CD4-positive, alpha-beta T cell treated with Interleukin-6 at 100 ng/mL for 8 hours (primary cell): ENCODE results near the gene PTPN14.

Experiments used
- DNase-seq: peaks from one replicate; pipeline ENCODE4 v3.0.0-alpha.2; 2020; ENCODE audit warnings: mixed read lengths, low spot score

The PTPN14 gene

DNA sequence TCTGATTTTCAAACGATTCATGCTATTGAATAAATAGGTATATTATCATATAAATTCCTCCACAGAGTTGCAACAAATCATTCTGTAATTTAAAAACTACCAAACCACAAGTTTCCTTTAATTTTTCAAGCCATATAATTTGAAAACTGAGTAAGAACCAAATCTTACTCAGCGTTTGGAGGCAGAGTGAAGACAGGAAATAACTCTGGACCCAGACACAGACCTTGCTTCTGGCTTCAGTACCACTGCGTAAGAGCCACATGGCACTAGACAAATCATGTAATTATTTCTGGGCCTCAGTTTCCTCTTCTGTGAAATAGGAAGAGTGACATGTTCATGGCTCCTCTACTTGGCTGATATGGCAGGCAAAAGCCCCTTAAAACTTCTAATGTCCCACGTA lies 188.0 kb downstream of the PTPN14 start:
- no peak for DNase-seq

DNA sequence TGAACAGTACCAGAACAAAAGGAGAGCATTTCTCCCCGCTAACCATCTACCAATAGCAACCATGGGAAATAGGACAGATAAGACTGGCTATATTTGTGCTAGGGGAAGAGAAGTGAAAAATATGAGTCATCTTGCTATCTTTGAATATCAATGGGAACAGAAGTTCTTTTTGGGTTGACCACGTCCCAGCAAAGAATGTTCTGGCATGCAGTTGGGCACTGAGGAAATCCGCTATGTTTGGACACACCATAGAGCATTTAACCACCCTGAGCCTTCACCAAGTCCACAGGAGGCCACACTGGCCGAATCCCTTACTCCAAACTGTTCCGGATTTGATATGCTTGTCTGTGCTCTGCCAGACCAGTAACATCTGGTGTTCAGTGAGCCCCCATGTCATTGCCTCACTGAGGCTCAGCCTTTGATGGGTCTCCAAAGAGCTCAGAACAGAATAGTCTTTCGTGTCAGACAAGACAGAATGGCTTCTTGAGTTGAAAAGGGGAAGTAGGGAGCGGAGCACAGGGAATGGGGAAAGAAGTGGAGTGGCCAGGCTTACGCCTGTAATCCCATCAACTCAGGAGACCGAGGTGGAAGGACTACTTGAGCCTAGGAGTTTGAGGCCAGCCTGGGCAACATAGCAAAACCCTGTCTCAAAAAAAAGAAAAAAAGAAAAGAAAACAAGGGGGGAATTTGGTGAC lies 189.1 kb downstream of the PTPN14 start:
- no peak for DNase-seq

DNA sequence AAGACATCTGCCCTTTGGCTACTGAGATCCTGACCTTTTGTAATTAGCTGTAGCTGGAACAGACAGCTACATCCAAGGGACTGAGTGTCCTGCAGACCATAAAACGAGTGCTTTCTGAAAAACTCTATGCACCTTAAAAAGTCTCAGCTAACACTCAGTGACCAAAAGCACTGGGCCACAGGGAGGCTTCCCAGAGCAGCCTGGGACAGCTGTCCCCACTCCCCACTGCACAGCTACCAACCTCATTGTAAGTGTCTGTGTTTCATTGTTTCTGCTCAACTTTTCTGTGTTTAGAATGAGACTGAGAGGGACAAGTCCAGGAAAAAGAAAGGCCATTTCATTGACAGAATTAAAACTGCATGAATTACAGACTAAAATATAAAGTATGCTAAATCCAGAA lies 189.8 kb downstream of the PTPN14 start:
- no peak for DNase-seq

DNA sequence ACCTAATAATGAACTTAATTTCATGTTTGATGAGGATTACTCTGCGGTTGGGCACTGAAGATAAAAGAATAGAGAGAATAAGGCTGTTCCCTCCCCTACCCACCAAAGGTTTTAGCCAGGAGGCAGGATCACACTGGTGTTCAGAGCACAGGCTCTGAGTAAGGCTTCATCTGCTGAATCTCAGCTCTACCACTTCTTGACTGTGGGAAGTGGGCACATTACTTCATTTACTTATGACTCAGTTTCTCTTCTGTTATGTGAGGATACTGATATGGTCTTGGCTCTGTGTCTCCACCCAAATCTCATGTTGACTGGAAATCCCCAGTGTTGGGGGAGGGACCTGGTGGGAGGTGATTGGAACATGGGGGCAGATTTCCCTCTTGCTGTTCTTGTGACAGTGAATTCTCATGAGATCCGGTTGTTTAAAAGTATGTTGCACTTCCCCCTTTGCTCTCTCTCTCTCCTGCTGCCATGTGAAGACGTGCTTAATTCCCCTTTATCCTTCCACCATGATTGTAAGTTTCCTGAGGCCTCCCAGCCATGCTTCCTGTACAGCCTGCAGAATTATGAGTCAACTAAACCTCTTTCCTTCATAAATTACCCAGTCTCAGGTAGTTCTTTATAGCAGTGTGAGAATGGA lies 190.8 kb downstream of the PTPN14 start:
- no peak for DNase-seq

DNA sequence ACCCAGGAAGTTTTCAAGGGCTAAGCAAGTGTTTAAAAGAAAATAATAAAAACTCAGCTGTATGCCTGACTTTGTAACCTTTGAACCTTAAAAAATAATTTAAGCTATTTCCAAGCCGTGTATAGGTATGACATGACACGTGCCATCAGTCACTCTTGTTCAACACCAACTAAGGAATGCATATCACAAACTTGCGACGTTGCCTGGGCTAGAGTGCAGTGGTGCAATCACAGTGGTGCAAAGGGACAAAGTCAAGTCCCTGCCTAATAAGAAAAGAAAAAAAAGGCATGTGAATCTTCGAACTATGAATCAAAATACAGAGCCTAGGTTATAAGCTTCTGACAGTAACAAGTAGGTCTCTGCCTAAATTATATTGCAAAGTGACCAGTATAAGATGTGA lies 191.3 kb downstream of the PTPN14 start:
- no peak for DNase-seq

DNA sequence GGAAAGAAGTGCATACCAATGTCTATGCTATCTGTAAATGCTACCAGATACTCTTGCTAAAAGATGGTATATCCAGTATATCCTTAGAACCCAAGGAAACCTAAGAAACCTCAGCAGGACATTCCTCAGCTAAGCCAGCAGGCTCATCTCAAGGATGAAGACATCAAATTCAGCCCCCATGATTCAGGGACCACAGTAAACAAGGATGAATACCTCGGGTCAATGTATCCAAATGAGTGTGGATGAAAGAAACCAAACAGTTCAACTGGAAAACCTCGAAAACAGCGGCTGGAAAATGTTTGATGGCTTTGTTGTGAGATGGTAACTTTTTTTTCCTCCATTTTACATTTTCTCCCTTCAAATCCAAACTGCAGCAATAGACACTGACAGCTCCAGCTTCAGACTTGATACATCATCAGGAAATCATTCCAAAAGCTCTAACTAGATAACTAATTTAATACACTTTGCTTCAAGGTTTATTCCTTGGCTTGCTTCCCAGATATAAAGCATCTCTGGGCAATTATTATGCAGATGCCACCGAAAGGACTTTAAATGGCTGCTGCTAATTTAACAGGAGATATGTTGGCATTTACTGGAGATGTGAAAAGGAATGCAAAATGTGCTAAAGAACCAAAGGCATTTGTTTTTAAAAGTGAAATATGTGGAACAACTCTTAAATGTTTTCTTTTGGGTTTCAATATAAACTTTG lies 196.8 kb downstream of the PTPN14 start:
- no peak for DNase-seq

DNA sequence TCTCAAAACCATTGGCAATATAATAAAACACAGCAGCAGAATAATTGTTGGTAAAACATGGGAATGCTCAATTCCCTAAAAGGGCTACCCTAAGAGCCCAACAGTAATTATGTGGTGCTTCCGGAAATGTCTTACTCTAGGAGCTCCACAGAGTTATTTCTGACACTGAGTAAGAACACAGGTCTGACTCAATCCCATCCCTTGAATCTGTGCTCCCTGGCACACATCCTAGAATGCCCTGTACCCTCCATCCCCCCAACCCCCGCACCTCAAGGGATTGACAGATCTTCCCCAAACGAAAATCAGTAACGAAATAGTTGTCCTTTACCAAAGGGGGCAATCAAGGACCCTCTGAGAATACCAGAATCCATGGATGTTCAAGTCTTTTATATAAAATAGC lies 198.6 kb downstream of the PTPN14 start:
- no peak for DNase-seq

DNA sequence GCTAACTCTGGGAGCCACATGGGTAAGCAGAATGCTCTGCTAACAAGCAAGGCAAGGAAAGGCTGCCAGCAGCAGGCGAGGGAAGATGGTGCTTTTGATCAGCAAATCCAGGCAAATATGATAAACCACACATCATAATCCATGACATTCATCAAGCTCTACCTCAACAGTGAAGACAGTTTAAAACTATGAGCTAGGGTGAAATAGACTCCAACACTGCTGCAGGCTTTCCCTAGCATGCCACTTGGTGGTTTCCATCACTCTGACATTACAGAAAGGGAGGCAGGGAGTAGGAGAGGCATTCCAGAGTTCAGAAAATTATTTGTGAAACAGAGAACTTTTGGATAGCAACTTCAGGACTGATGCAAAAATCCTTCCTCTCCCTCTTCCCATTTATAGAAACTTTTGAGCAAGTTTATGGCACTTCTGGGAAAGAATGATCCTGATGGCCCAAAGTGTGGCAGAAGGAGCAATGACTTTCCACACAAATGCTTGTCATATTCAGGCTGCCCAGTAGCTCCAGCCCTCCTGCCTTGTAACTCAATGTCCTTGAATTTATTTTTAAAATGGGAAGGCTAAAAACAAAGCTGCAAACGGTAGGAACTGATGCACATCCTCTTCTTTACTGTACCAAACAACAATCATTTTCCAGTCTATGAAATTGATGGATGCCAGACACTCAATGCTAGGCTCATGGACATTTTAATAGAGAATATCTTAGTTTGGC lies 199.7 kb downstream of the PTPN14 start:
- DNase-seq = no peak

DNA sequence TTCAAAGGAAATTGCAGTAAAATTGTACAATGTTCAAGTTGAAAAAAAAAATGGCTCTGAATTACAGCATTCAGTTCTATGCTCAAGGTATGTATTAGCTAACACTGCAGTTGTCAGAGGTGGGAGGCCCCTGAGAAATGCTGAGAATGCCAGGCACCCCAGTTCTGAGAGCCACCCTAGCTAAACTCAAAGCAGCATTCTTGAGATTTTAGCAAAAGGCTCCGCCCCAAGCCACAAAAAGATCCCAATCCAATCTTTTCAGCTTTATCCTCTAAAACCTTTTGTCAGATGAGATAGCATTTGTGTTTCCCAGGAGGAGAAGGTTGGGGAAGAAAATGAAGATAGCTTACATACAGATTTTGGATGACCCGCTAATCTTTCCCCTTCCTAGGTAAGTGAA lies 201.6 kb downstream of the PTPN14 start:
- DNase-seq = no peak

DNA sequence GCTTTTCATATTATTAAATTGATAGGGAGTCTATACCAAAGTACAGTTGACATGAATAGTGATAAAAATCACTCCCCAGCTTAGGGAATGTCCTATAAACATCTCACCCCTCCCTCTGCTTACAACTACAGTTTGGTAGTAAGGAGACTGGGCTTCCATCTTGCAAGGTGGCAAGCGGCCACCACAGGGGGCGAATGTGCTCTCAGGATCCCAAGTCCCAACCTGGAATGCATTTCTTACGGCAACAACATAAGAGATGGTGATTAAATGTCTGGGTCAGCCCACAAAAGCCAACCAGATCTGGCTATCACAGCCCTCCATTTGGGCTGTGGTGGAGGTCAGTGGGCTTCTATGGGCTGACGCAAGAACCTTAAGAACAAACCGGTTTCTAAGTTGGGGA lies 202.4 kb downstream of the PTPN14 start:
- no peak for DNase-seq

DNA sequence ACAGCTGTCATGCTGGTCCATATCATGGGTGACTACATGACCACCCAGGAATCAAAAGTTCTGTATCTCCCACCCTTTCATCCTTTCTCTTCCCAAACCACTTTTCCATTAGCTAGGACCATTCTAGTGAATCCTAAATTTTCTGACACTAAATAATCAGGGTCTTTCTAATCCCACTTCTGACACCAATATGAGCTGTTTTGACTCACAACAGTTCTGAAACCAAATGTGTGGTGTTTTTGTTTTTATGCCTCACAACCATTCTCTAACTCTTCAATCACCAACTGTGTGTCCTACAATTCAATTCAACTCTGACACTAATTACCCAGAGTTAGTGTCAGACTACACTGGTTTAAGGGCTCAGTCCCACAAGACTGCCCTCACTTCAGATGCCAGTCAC lies 206.5 kb downstream of the PTPN14 start:
- no peak for DNase-seq

DNA sequence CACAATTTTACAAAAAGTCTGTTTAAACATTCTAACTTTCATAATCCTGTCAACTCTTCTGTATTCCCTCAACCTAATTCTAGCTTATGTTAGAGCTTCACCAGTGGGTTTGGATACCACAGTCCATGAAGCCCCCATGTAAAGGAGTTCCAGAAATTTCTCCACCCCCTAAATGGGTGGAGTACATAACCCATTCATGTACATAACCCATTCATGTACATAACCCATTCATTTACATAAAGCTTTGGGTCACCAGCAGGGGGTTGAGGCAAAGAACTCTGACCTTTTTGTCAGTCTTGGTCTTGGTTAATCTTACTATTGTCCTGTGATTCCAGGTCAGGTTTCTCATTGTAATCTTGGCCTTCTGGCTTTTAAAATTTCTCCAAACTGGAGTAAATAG lies 208.9 kb downstream of the PTPN14 start:
- no peak for DNase-seq

DNA sequence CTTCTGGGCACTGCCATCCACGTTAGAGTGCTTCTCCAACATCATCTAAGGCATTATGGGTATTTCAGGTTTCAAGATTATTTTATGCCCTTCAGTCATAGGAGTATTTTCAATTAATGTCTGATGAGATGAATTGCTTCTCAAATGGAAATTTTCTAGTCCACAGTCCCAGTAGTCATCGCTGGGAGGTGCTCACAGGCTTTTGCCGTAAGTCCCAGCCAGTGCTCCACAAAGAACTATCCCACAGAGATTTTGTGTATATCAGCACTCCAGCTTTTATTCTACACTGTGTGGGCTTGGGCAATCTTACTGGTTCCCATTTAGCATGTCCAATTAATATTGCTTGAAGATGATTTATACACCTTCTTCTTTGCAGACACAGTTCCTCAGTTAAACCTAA lies 209.5 kb downstream of the PTPN14 start:
- DNase-seq = no peak

DNA sequence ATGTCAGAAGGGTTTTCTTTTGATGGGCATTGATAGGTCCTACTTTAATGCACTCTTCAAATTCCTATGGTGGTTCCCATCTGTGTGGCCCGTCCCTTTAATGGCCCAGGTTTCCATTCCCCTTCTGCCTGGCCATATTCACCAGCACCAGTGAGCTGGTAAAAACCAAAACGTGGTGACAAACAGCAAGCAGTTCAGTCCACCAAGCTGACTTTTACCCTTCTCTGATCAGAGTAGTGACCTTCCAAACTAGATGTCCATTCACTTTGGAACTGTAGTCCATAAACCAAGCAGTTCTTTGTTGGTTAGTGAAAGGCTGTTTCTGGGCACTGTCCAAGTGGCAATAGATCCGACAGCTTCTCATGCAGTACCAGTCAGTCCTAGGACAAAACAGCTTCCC lies 209.9 kb downstream of the PTPN14 start:
- DNase-seq = no peak

DNA sequence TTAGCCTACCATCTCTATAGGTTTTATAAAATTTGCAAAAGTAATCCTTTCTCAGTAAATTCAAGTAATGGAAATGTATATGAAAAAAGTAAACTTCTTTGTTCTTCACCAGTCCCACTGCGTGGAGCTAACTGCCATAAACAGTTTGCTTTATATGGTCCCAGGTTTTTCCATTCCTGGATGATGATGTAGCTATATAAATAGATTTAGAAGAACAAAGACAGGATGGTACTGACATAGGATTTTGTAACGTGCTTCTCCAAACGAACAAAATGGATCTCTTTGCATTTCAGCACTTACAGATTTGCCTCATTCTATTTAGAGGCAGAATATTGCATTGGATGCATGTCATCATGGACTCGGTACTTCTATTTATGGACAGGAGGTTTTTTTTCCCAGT lies 213.2 kb downstream of the PTPN14 start:
- DNase-seq = no peak

DNA sequence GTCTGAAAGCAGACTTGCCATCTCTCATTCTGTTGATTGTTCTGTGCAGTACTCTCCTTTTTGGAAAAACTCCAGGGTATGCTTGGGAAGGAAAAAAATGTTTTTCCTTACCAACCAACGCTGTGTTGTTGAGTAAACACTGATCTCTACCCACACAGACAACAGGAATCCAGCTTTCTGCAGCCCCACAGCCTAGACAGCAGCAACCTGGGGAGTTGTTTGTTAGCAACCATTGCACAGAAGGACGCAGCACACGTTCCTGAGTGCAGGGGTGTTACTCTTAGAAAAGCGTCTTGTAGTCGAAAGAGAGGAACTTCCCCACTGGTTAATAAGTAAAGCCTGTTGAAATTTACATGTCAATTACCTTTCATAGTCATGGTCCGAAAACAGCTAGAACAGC lies 213.9 kb downstream of the PTPN14 start:
- DNase-seq = no peak

DNA sequence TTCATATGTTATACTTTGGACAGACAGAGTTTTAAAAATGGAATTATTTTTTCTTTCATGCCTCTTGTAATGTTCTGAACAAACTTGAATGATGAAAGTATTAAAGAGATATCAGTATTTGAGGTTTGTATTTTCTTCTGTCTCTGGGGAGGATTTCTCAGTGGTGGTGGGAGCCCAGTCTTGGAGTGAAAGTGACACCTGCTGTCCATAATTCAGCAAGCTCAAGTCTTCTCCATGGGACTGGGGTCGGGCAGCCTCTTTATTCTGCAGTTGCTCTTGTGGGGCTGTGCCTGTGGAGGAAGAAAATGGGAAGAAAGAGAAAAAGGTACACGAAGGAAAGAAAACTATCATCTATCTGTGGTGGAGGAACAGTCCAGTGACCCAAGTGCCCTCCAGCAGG lies 214.4 kb downstream of the PTPN14 start:
- DNase-seq = no peak

DNA sequence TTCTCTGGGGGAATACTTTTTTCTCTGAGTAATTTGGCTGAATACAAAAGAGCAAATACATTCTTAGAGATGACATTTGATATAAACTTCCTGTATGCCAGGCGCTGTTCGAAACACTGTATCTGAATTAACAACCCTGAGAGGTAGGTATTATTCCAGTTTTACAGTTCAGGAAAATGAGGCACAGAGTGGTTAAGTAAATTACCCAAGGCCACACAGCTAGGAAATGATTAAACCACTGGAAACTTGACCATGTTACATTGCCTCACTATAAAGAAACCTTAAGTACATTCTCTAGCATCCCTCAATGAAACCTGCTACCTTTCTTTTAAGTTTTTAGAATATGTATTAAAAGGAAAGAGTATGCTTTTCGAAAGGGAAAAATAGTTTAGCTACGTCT lies 215.8 kb downstream of the PTPN14 start:
- DNase-seq = no peak

DNA sequence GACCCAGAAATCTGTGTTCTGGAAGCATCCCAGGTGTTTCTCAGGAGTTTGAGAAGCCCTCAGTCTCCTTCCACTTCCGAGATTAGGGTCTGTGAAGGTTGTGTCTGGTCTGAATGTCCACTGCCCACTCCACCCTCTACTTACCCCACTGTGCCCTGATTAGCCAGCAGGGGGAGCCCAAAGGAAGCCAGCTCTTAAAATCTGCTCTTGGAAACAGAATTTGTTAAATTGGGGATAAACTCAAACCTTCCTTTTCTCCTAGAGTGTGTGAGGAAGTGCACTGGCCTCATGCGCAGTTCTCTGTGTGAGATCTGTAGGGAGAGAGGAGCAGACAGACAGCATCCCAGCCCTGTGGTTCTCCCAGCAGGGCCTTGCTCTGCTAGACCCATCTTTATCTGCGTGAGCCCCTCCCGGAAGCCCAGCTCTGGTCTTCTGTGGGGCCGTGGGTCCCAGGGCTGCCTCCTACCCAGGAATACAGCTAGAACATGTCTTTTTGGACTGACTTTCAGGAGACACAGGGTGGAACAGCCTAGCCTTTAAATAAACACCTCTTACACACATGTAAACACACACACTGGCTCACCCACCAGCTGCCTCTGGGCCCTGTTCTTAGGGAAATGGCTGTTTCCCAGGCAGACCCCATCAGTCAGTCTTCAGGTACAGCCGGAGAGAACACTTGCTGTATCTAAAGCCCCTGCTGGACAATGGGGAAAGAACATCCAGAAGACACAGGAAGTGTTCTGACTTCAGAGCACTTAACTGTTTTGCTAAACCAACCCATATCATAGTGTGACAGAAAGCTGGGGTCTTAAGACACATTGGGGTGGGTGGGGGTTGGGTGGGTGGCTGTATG lies 218.2 kb downstream of the PTPN14 start:
- peak; percentile 3 for DNase-seq

DNA sequence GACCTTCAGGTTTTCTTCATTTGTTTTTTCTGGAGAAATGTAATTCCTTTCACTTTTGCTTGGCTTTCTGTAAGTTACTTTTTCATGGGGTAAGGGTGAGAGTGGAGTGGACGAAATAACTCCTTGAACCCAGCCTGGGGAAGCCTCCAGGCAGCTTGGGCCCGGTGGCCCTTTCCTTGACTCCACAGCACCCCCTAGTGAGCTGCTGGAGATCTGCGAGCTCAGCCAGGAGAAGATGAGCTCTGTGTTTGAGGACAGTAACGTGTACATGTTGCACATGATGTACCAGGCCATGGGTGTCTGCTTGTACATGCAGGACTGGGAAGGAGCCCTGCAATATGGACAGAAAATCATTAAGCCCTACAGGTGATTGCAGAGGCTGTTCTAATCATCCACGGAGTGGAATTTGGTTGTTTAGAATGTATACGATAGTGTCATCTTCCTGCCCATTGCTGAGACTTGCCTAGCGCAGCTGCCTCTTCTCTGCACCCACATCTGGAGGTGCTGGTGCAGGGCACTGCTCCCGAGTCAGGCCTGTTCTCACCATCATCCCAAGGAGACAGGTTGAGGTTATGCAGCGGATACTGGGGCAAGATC lies 219.5 kb downstream of the PTPN14 start:
- peak; percentile 37 for DNase-seq

DNA sequence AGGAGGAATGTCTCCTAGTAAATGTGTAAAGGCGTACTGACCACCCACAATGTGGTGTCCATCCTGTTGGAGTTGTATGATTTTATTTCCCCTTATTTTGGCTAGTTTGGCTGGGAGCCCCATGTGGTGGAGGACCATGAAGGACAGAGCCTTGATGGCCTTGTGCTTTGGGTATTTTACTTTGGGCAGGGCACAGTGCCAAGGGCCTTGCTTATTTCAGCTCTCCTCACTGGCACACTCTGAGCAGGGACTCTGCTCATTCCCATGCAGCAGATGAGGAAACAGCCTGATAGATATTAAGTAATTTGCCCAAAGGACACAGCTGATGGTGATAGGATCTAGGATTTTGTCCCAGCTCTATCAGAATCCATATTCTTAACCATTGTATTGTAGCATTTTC lies 220.2 kb downstream of the PTPN14 start:
- no peak for DNase-seq

DNA sequence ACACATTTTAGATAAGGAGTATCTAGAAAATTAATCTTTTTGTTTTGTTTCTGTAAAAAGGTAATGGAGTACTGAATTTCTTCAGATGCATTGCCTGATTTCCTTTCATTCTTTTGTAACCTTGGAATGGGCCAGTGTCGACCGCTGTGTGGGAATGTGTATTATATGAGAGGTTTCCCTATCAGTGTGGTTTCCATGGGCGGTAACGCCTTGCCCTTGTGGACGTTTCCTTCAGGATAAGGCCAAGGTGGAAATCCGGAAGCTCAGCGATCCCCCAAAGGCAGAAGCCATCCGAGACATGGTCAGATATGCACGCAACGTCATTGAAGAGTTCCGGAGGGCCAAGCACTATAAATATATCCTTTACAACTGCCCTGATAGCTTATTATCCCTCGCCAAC lies 220.7 kb downstream of the PTPN14 start:
- no peak for DNase-seq
